Measurements from ENCODE around the gene MACROD1.
A peak's percentile ranks its signal among the peaks of the same experiment; 100 is the strongest.

The MACROD1 gene

DNA sequence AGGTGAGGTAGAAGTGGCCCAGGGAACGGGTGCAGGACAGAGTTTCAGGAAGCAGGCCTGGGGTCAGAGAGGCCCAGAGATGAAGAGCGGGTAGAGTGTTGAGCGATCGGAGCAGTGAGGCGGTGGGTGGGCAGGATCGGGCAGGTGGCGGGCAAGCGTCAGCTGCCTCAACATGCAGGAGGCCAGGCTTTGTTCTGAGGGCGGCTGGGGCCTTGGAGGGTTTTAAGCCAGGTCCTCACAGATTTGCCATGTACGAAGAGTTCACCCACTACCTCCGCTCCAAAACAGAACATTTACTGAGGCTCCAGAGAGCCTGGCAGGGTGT is 100.8 kb downstream of the MACROD1 start:
- TF ChIP-seq, protein P1, sequence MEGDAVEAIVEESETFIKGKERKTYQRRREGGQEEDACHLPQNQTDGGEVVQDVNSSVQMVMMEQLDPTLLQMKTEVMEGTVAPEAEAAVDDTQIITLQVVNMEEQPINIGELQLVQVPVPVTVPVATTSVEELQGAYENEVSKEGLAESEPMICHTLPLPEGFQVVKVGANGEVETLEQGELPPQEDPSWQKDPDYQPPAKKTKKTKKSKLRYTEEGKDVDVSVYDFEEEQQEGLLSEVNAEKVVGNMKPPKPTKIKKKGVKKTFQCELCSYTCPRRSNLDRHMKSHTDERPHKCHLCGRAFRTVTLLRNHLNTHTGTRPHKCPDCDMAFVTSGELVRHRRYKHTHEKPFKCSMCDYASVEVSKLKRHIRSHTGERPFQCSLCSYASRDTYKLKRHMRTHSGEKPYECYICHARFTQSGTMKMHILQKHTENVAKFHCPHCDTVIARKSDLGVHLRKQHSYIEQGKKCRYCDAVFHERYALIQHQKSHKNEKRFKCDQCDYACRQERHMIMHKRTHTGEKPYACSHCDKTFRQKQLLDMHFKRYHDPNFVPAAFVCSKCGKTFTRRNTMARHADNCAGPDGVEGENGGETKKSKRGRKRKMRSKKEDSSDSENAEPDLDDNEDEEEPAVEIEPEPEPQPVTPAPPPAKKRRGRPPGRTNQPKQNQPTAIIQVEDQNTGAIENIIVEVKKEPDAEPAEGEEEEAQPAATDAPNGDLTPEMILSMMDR (IDR thresholded peaks at IDR 0.05; ENCODE audit: low read depth, low read length): no peak
- DNase-seq (ENCODE audit: low read depth, low spot score): no peak
- in situ Hi-C loops (cut with HindIII; ENCODE audit: low sequenced_read_pairs): no loop called here
- H3K4me3 ChIP-seq (ENCODE audit: low read depth, low read length): no peak overlapping the region

DNA sequence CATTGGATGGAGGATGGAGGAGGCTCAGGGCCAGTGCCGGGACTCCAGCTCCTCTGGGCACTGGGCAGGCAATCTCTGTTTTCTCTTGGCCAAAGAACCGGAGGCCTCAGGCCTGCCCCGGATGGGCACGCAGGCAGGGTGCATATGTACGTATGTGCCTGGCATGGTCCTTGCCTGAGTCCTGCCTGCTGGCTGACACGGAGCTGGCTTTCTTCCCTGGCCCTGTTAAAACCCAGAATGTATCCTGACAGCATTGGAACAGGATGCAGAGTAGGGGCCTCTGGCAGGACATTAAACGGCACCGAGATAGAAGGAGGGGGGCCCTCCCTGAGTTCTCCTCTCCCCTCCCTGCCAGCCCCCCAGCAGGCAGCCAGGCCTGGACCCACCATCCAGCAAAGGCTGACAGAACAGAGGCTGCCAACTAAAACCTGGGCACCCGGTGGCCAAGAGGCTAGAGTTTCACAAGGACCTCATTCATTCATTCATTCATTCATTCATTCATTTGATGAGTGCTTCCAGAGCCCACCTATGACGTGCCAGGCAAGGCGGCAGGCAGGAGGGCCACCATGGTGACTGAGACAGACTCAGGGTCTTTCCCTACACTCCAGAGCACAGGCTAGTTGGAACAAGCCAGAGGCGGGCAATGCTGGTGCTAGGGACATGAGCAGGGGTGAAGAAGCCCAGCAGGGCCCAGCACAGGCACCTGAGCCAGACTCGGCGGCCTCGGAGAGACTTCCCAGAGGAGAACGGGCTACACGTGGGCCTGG is 101.4 kb downstream of the MACROD1 start:
- TF ChIP-seq, protein P1 (IDR thresholded peaks at IDR 0.05; ENCODE audit: low read depth, low read length): no peak
- DNase-seq (ENCODE audit: low read depth, low spot score): no peak
- H3K4me3 ChIP-seq (ENCODE audit: low read depth, low read length): no peak overlapping the region
- in situ Hi-C loops (cut with HindIII; ENCODE audit: low sequenced_read_pairs): no loop called here

DNA sequence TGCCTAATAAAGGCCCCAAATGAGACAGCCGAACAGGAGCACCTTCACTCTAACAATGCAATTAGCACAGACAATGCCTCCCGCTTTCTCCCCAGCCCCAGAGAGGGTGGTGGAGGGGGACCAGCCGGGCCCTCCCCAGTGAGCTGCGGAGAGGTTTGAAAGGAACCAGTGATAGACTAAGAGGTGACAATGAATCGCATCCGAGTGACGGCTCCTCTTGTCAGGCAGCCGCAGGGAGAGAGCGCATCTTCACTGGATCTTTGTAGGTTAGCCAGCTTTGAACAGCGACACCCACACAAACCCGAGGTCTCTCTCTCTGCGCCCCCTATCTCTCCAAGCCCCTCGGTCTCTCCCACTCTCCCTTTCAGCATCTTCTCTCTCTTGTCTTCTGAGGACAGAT is 102.1 kb downstream of the MACROD1 start:
- TF ChIP-seq, protein P1 (IDR thresholded peaks at IDR 0.05; ENCODE audit: low read depth, low read length): no peak

DNA sequence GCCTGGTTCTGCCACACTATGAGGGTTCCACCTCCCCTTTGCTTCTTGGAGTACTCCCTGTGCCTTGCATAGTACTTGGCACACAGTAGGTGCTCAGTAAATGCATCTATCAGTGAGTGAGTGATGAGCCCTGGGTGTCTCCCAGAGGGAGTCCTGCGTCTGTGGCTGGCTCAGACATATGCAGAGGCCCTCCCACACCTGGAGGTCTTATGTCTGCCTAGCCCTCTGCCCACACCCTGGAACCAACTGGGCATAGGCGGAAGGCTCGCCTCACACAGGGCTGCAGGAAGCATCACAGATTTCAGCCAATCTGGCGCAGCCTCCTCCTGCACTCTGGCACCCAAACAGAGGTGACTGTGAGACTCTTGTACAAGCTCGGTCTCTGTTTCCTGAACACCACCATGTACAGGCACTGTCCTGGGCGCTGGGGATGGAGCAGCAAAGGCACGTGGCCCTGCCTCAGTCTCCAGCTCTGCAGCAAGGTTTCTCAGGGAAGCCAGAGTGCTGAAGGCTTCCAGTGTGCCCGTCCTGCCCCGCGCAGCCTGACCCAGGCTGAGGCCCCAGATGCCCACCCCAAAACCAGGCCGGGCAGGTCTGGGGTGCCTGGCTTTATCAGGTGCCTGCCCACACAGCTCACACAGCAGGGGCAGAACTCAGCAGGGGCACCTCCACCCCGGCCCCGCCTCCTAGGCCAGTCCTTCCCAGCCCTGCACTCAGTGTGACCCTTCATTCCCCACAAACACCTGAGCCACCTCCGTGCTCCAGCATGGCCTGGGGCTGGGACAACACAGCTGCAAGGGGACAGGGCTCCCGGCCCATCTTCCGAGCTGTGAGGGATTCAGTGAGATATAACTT is 103.5 kb downstream of the MACROD1 start:
- H3K4me3 ChIP-seq (ENCODE audit: low read depth, low read length): no peak overlapping the region
- TF ChIP-seq, protein P1 (IDR thresholded peaks at IDR 0.05; ENCODE audit: low read depth, low read length): no peak
- no peak for DNase-seq (ENCODE audit: low read depth, low spot score)
- in situ Hi-C loops (cut with HindIII; ENCODE audit: low sequenced_read_pairs): no loop called here

More for the DNA sequence above, 102.1 kb downstream of the MACROD1 start:
- no peak overlapping the region for H3K4me3 ChIP-seq (ENCODE audit: low read depth, low read length)
- in situ Hi-C loops (cut with HindIII; ENCODE audit: low sequenced_read_pairs): no loop called here
- no peak for DNase-seq (ENCODE audit: low read depth, low spot score)

DNA sequence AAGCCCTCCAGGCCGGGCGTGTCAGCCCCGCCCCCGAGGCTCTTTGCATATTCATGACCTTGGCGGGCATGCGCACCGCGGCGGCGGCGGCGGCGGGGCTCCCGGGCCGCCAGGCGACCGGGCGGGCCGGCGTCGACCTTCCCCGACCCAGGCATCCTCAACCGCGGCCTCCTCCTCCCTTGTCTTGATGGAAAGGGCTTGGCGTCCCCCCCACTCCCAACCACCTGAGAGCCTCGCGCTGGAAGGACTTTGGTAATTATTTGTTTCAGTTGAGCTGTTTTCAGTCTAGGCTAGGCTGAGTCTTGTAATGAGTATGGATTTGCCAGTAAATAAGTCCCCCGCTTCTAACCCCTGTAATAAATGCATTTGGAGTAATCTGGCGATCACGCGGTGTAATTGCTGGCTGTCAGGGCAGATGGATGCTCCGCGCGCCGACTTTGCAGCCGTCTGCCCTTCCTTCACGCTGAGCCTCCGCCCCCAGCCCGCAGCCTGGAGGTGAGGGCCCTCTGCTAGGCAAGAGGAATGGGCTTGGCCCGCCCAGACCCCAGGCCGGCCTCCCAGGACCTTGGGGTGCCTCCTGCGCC is 105.0 kb downstream of the MACROD1 start:
- in situ Hi-C loops (cut with HindIII; ENCODE audit: low sequenced_read_pairs): no loop called here
- peak overlapping the region; percentile 35 for H3K4me3 ChIP-seq (ENCODE audit: low read depth, low read length)
- peak; percentile 4 for DNase-seq (ENCODE audit: low read depth, low spot score)
- TF ChIP-seq, protein P1 (IDR thresholded peaks at IDR 0.05; ENCODE audit: low read depth, low read length): no peak

DNA sequence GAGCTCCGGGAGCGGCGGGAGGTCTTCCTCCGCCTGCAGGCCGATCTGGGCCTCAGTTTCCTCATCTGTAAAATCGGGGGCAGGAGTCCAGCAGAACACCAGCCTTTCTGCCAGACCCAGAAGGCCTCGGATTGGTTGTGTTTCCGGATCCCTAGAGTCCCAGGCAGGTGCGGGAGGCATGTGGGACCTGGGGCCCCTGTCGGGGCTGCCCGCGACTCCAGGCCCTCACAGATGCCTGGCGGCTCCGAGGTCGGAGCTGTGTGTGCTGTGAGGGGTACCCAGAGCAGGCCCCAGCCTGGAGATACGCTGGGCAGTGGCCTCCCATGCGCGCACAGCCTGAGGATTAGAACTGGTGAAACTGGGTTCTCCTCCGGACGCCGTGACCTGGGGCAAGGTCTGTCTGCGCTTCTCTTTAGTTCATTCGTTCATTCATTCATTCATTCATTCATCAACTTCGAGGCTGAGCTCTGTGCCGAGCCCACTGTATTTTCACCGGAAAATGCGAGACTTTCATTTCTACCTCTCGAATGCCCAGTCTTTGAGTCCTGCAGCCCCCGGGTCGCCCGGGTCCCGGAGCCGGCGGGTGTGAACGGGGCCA is 105.6 kb downstream of the MACROD1 start:
- in situ Hi-C loops (cut with HindIII; ENCODE audit: low sequenced_read_pairs): no loop called here
- TF ChIP-seq, protein P1 (IDR thresholded peaks at IDR 0.05; ENCODE audit: low read depth, low read length): no peak
- peak overlapping the region; percentile 35 for H3K4me3 ChIP-seq (ENCODE audit: low read depth, low read length)
- no peak for DNase-seq (ENCODE audit: low read depth, low spot score)

Measured in astrocyte of the spinal cord (primary cell).